CD8-positive, alpha-beta memory T cell (primary cell): ENCODE data around the gene CEBPE. TPM values are rescaled to one million over a fixed set of nuclear protein-coding genes. Genes with fewer than 3 reads are reported as not detected.

Source experiments
- CTCF ChIA-PET: fragments of 350-600 bp; sonication (Branson Sonifier 250); formaldehyde crosslinking; loops from one replicate; lab custom pipeline; 2021; ENCODE audit warnings: antibody characterized with exemption; lab: Charles Lee
- POLR2A ChIA-PET: fragments of 350-600 bp; sonication (Branson Sonifier 250); formaldehyde crosslinking; loops from one replicate; lab custom pipeline; 2021; ENCODE audit warnings: antibody characterized with exemption; lab: Charles Lee
- DNase-seq, 5 donors: peaks; one replicate each; pipeline versions ENCODE4 v3.0.0 to v3.0.0-alpha.2; 2020 to 2022; ENCODE audit warnings: mixed read lengths in 1 of 5
- H3K27ac ChIP-seq: one replicate; pipeline ENCODE4 v1.7.0; 2013; ENCODE audit warnings: low read depth, mild to moderate bottlenecking, low read length, moderate library complexity
- H3K27me3 ChIP-seq: 2 replicates; pipeline ENCODE4 v1.7.0; 2013; ENCODE audit warnings: low read length, mild to moderate bottlenecking; ENCODE audit not compliant: insufficient read depth, poor library complexity, severe bottlenecking
- H3K36me3 ChIP-seq: 2 replicates; pipeline ENCODE4 v1.7.0; 2013; ENCODE audit warnings: mild to moderate bottlenecking, low read length, moderate library complexity; ENCODE audit not compliant: insufficient read depth
- H3K4me1 ChIP-seq: 2 replicates; pipeline ENCODE4 v1.7.0; 2013; ENCODE audit warnings: mild to moderate bottlenecking, low read length, moderate library complexity; ENCODE audit not compliant: insufficient read depth
- H3K4me3 ChIP-seq: 2 replicates; pipeline ENCODE4 v1.7.0; 2013; ENCODE audit warnings: mild to moderate bottlenecking, low read length
- H3K9me3 ChIP-seq: 2 replicates; pipeline ENCODE4 v1.7.0; 2013; ENCODE audit warnings: mild to moderate bottlenecking, low read length
- H3K27ac Mint-ChIP-seq, 8 donors: one replicate each; pipeline ENCODE4 v1.8.0; 2020 to 2021; ENCODE audit warnings: mixed read lengths in 8 of 8, mild to moderate bottlenecking in 6 of 8, inconsistent platforms in 3 of 8, moderate library complexity in 3 of 8
- H3K27me3 Mint-ChIP-seq, 2 donors: one replicate each; pipeline ENCODE4 v1.8.0; 2020 to 2021; ENCODE audit warnings: mixed read lengths in 2 of 2, mild to moderate bottlenecking in 1 of 2, moderate library complexity in 1 of 2
- H3K36me3 Mint-ChIP-seq, 3 donors: one replicate each; pipeline ENCODE4 v1.8.0; 2020 to 2021; ENCODE audit warnings: mixed read lengths in 3 of 3, inconsistent platforms in 1 of 3, mild to moderate bottlenecking in 1 of 3
- H3K4me1 Mint-ChIP-seq, 3 donors: one replicate each; pipeline ENCODE4 v1.8.0; 2020 to 2021; ENCODE audit warnings: mixed read lengths in 3 of 3, inconsistent platforms in 1 of 3, mild to moderate bottlenecking in 1 of 3
- H3K4me3 Mint-ChIP-seq, 7 donors: one replicate each; pipeline ENCODE4 v1.8.0; 2020 to 2021; ENCODE audit warnings: mixed read lengths in 7 of 7, mild to moderate bottlenecking in 6 of 7, moderate library complexity in 4 of 7, inconsistent platforms in 2 of 7
- H3K9me3 Mint-ChIP-seq, 5 donors: one replicate each; pipeline ENCODE4 v1.8.0; 2020 to 2022; ENCODE audit warnings: mixed read lengths in 5 of 5, mild to moderate bottlenecking in 3 of 5, moderate library complexity in 2 of 5, inconsistent platforms in 1 of 5
- polyA plus RNA-seq: library from polyadenylated mRNA; unstranded; fragments of 300-500 nt; fragmentation: Illumina TruSeq; gene quantifications from one replicate; pipeline ENCODE4 v1.2.3, GENCODE V29; 2021
- total RNA-seq, 2 experiments: library from RNA; stranded (reverse); gene quantifications; one replicate each; pipeline ENCODE4 v1.2.3, GENCODE V29; 2021

Gene CEBPE
- total and polyA plus RNA-seq, 3 experiments from 2014 or later = 0.16 to 0.22 TPM; not detected in 1

GRCh38 chr14:23103581-23103980 is 15.5 kb downstream of the CEBPE start:
- H3K4me1 Mint-ChIP-seq = peaks cover 1 to 13% (median 8%) of the 10 kb centered on the region in 3 donors
- no peak for DNase-seq
- ChIA-PET POLR2A (no interaction called here), CTCF (no interaction called here)
- no peaks in the 10 kb centered on the region for H3K9me3 Mint-ChIP-seq
- H3K9me3 ChIP-seq = no peaks in the 10 kb centered on the region
- peaks cover 8% of the 10 kb centered on the region for H3K36me3 ChIP-seq
- no peaks in the 10 kb centered on the region for H3K27me3 ChIP-seq
- H3K4me3 ChIP-seq = no peak overlapping the region
- no peaks in the 10 kb centered on the region for H3K4me1 ChIP-seq
- peaks cover 0 to 12% (median 2%) of the 10 kb centered on the region in 3 donors for H3K36me3 Mint-ChIP-seq
- no peaks in the 10 kb centered on the region for H3K27me3 Mint-ChIP-seq
- no peak overlapping the region for H3K4me3 Mint-ChIP-seq
- H3K27ac ChIP-seq = no peak overlapping the region
- H3K27ac Mint-ChIP-seq = peak overlapping the region in 1 of 8 donors; percentile 2

DNA sequence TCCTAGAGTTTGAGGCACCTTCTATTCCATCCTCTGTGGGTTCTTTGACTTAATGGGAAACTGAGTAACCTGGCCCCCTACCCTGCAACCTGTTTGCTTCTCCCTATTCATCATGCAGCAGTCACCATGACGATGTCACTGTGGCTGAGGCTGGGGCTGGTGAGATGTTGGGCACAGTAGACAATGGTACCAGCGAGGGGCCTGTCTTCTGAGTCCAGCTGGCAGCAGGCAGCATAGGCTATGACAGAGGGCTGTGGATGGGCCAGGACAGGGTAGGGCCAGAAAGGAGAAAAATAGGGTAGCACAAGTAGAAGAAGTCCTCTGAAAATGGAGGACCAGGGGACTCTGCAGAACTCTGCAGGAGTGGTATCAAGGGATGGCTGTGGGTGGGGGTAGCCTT is 16.3 kb downstream of the CEBPE start:
- peaks cover 3 to 21% (median 10%) of the 10 kb centered on the region in 3 donors for H3K4me1 Mint-ChIP-seq
- no peaks in the 10 kb centered on the region for H3K9me3 Mint-ChIP-seq
- DNase-seq = no peak
- H3K4me3 ChIP-seq = no peak overlapping the region
- no peak overlapping the region for H3K4me3 Mint-ChIP-seq
- H3K27me3 ChIP-seq = no peaks in the 10 kb centered on the region
- H3K36me3 Mint-ChIP-seq = peaks cover 0 to 20% (median 2%) of the 10 kb centered on the region in 3 donors
- peak overlapping the region in 1 of 8 donors; percentile 22 for H3K27ac Mint-ChIP-seq
- H3K36me3 ChIP-seq = peaks cover 15% of the 10 kb centered on the region
- H3K9me3 ChIP-seq = no peaks in the 10 kb centered on the region
- ChIA-PET CTCF (interaction anchor here (1.0 to 1.5 kb wide), 2 partner anchors 18 to 116 kb away, joined by 3 read pairs; no protein-coding TSS in a partner anchor), POLR2A (no interaction called here)
- H3K27me3 Mint-ChIP-seq = no peaks in the 10 kb centered on the region
- no peak overlapping the region for H3K27ac ChIP-seq
- peaks cover 5% of the 10 kb centered on the region for H3K4me1 ChIP-seq

GRCh38 chr14:23101986-23102625 is 16.9 kb downstream of the CEBPE start:
- CTCF ChIA-PET = interaction anchor here (1.0 to 1.5 kb wide), 3 partner anchors 18 to 116 kb away, joined by 3 read pairs; no protein-coding TSS in a partner anchor
- H3K27ac Mint-ChIP-seq = peak overlapping the region in 1 of 8 donors; percentile 92

DNA sequence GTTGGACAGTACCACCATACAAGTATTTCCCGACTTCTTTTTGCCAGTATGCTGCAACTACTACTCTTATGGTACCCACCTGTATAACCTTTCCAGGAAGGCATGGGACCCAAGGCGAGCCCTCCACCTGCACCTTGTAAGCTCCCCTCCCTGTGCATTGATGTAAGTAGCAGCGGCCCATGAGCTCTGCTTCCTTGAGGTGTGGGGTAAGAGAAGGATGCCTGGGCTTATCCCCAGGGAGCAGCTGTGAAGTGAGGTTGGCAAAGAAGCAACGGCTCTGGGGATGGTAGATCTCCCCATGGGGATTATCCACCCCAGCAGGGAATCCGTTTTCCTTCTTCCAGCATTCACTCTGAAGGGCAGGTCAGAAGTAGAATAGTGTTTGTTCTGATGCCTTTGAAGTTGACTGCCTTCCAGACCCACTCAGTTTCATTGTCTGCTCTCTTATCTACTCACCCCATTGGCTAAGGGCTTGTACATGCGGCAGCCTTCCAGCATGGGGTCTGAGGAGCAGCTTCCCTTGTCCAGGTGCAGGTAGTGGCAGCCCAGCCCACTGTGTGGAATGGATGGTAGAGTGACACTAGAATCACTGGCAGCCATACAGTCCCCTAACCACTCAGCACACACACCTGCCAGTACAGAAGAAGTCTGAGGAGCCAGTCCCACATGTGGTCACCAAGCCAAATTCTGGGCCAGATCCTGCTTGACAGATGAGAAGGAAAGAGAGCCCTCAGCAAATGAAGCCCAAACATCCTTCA is 17.7 kb downstream of the CEBPE start:
- Histone ChIP-seq H3K4me1 (peaks cover 18% of the 10 kb centered on the region), H3K27ac (no peak overlapping the region), H3K36me3 (peaks cover 19% of the 10 kb centered on the region), H3K9me3 (no peaks in the 10 kb centered on the region), H3K4me3 (no peak overlapping the region), H3K27me3 (no peaks in the 10 kb centered on the region)
- Mint-ChIP-seq H3K27me3 (no peaks in the 10 kb centered on the region), H3K9me3 (no peaks in the 10 kb centered on the region), H3K36me3 (peaks cover 2 to 28% (median 3%) of the 10 kb centered on the region in 3 donors), H3K4me1 (peaks cover 10 to 35% (median 17%) of the 10 kb centered on the region in 3 donors), H3K27ac (peak overlapping the region in 1 of 8 donors; percentile 85), H3K4me3 (peak overlapping the region in 1 of 7 donors; percentile 15)
- ChIA-PET CTCF (interaction anchor here (1.2 to 1.7 kb wide), 3 partner anchors 19 to 199 kb away, joined by 3 to 4 read pairs (median 3); no protein-coding TSS in a partner anchor), POLR2A (no interaction called here)
- DNase-seq = no peak

More at GRCh38 chr14:23101986-23102625, 16.9 kb downstream of the CEBPE start:
- Mint-ChIP-seq H3K4me1 (peaks cover 10 to 28% (median 10%) of the 10 kb centered on the region in 3 donors), H3K36me3 (peaks cover 1 to 27% (median 2%) of the 10 kb centered on the region in 3 donors), H3K27me3 (no peaks in the 10 kb centered on the region), H3K9me3 (no peaks in the 10 kb centered on the region), H3K4me3 (no peak overlapping the region)
- Histone ChIP-seq H3K36me3 (peaks cover 19% of the 10 kb centered on the region), H3K27me3 (no peaks in the 10 kb centered on the region), H3K4me3 (no peak overlapping the region), H3K9me3 (no peaks in the 10 kb centered on the region), H3K27ac (no peak overlapping the region), H3K4me1 (peaks cover 11% of the 10 kb centered on the region)
- POLR2A ChIA-PET = no interaction called here
- DNase-seq = no peak

GRCh38 chr14:23099212-23099861 is 19.7 kb downstream of the CEBPE start:
- H3K27ac Mint-ChIP-seq = peak overlapping the region in 2 of 8 donors; percentile 10 to 21
- DNase-seq = no peak
- Histone ChIP-seq H3K9me3 (no peaks in the 10 kb centered on the region), H3K27me3 (no peaks in the 10 kb centered on the region), H3K27ac (no peak overlapping the region), H3K4me3 (no peak overlapping the region), H3K36me3 (peaks cover 19% of the 10 kb centered on the region), H3K4me1 (peaks cover 18% of the 10 kb centered on the region)
- H3K4me3 Mint-ChIP-seq = no peak overlapping the region
- peaks cover 1 to 28% (median 3%) of the 10 kb centered on the region in 3 donors for H3K36me3 Mint-ChIP-seq
- ChIA-PET CTCF (interaction anchor here (0.8 to 0.9 kb wide), 2 partner anchors 22 to 39 kb away, joined by 3 read pairs; no protein-coding TSS in a partner anchor), POLR2A (no interaction called here)
- H3K9me3 Mint-ChIP-seq = no peaks in the 10 kb centered on the region
- H3K4me1 Mint-ChIP-seq = peaks cover 10 to 36% (median 23%) of the 10 kb centered on the region in 3 donors
- H3K27me3 Mint-ChIP-seq = no peaks in the 10 kb centered on the region

- Histone ChIP-seq H3K9me3 (no peaks in the 10 kb centered on the region), H3K27me3 (no peaks in the 10 kb centered on the region), H3K36me3 (peaks cover 24% of the 10 kb centered on the region), H3K4me3 (no peak overlapping the region), H3K27ac (no peak overlapping the region), H3K4me1 (peaks cover 32% of the 10 kb centered on the region)
- CTCF ChIA-PET = interaction anchor here (0.8 to 5.1 kb wide), 4 partner anchors 23 to 111 kb away, joined by 3 to 31 read pairs (median 6); no protein-coding TSS in a partner anchor
- no peak for DNase-seq
- Mint-ChIP-seq H3K4me1 (peaks cover 10 to 36% (median 32%) of the 10 kb centered on the region in 3 donors), H3K4me3 (peak overlapping the region in 1 of 7 donors; percentile 8), H3K9me3 (no peaks in the 10 kb centered on the region), H3K27me3 (no peaks in the 10 kb centered on the region), H3K36me3 (peaks cover 1 to 35% (median 3%) of the 10 kb centered on the region in 3 donors), H3K27ac (peak overlapping the region in 6 of 8 donors; percentile 7 to 66 (median 50))
- POLR2A ChIA-PET = no interaction called here
Measured at GRCh38 chr14:23097786-23098185, 21.3 kb downstream of the CEBPE start.

DNA sequence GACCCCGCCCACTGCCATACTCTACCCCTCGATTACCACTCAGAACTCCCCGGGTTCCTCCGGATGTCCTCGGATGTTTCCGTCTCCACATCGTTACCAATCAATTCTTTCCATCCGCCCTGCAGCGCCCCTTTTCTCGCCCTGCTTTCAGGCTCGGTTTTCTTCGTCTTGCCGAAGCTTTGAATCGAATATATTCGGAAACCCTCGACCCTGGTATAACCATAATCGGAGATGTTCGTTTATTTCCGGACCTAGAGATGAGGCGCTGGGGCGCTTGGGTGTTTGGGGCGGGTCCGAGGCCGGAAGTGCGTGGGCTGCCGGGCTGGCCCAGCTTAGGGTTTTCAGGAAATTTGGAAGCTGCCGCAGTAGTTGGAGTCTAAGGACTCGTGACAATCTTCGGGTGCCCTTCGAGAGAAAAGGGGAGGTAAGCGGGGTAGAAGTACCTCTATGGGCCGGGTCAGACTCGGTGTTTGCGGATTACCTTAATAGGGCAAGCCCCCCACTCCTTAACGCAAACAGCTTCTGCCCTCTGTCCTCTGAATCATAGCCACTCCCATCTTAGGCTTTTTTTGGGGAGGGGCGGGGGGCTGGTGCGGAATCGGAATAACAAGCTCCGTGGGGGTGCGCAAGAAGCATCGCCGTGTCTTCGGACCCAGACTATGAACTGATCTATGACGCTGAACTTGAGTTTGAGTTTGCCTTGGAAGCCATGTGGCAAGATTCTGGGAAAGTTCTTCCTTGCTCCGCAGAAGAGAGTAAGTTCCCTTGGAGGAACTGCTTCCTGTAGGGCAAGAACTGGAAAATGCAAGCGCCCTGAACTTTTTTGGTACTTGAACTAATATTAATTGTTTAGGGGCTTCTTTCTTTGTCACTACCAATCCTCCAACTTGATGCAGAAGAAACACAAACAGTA is 23.6 kb downstream of the CEBPE start, which contains the start of gene C14orf119:
C14orf119 (plus strand) TSS at position 310 of the 913 bp plus-strand sequence. CDS start 2,154 bp downstream, outside the sequence.
- peaks cover 34% of the 10 kb centered on the region for H3K36me3 ChIP-seq
- H3K27me3 Mint-ChIP-seq = no peaks in the 10 kb centered on the region
- CTCF ChIA-PET = interaction anchor here (0.7 to 5.1 kb wide), 16 partner anchors 10 to 226 kb away, joined by 3 to 35 read pairs (median 6); partner anchors contain the start of genes AJUBA, CEBPE, LRP10 and PABPN1
- no peaks in the 10 kb centered on the region for H3K9me3 ChIP-seq
- H3K36me3 Mint-ChIP-seq = peaks cover 5 to 50% (median 8%) of the 10 kb centered on the region in 3 donors
- POLR2A ChIA-PET = interaction anchor here (0.6 to 2.8 kb wide), 16 partner anchors 18 to 1869 kb away, joined by 3 to 32 read pairs (median 8); partner anchors contain the start of genes OXA1L, PABPN1, PPP1R3E and PRMT5
- no peak within 1 kb of the TSS for H3K27ac Mint-ChIP-seq
- peak; percentile 99 to 100 (median 100) for DNase-seq
- H3K4me1 ChIP-seq = peaks cover 38% of the 10 kb centered on the region
- H3K9me3 Mint-ChIP-seq = no peaks in the 10 kb centered on the region
- peak within 1 kb of the TSS; percentile 97 for H3K4me3 ChIP-seq
- peak within 1 kb of the TSS; percentile 97 for H3K27ac ChIP-seq
- H3K4me3 Mint-ChIP-seq = no peak within 1 kb of the TSS
- H3K4me1 Mint-ChIP-seq = peaks cover 13 to 41% (median 36%) of the 10 kb centered on the region in 3 donors
- no peaks in the 10 kb centered on the region for H3K27me3 ChIP-seq
